HG03135 (cell line): ENCODE data around the gene AMIGO1.

ENCODE experiments used
- ATAC-seq: cut with Tn5 transposase; IDR thresholded peaks from one replicate; pipeline ENCODE4 v1.9.1; 2021; ENCODE audit warnings: mild to moderate bottlenecking, moderate library complexity; ENCODE audit not compliant: unreplicated experiment

The AMIGO1 gene

DNA sequence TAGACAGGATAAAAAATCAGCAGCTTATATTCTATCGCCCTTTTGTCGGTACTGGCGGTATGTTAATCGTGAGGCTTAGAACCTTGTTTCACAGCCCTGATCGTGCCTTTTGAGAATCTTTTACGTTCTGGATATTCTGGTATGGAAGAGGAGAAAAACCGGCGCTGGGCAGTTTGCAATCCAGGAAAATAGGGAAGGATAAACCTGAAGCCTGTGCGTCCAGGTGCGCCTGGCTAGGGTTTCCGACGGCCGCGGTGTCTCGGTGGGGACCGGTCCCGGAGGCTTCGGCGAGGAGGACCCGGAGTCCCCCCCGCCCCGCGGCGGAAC, 43.4 kb downstream of the AMIGO1 start:
- ATAC-seq, result no peak

DNA sequence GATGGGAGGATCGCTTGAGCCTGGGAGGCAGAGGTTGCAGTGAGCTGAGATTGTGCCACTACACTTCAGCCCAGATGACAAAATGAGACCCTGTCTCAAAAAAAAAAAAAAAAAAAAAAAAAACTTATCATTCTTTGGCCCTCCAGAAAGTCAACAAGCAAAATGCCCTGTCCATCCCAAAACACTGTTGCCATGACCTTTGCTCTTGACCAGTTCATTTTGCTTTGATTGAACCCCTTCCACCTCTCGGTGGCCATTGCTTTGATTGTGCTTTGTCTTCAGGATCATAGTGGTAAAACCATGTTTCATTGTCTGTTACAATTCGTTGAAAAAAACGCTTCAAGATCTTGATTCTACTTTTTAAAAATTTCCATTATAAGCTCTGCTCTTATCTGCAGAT, 51.7 kb downstream of the AMIGO1 start:
- ATAC-seq, result no peak

- no peak for ATAC-seq
Observed at GRCh38 chr1:109454497-109455133, 54.9 kb downstream of the AMIGO1 start.
